Esophagus muscularis mucosa (tissue), 3 donors: ENCODE results near the gene ZNF524.

ENCODE experiments used
- POLR2A ChIP-seq: fragments of 450-650 bp; IDR thresholded peaks from one replicate; pipeline ENCODE4 v1.6.1; 2017; ENCODE audit warnings: antibody characterized with exemption, moderate library complexity, mild to moderate bottlenecking, low read depth
- TF ChIP-seq, protein P1 (sequence below), 3 experiments: fragments of 200-600 bp in 2 of 3; fragments of 450-650 bp in 1 of 3; sonication (generic) in 2 of 3; IDR thresholded peaks; one replicate each; pipeline ENCODE4 v1.5.1; 2017 to 2019; ENCODE audit warnings: antibody characterized with exemption in 3 of 3, mild to moderate bottlenecking in 2 of 3, moderate library complexity in 1 of 3

DNA sequence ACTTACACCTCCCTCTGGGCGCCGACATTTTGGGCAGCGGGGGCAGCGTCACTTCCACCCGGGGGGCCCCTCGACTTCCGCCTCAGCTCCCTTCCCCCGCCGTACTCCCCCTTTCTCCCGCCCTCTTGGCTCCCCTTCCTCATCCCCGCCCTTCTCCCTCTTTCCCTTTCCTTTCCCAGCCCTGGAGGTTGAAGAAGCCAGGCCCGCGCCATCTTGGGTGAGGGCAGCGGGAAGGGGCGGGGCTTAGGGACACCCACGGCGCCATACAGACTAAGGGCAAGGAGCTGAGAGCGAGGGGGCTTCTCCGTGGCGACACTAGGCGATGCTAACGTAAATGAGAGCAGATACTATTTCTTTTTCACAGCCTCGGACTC is 633 bp upstream of the ZNF524 start, which contains the start of gene FIZ1:
- TF ChIP-seq, protein P1, sequence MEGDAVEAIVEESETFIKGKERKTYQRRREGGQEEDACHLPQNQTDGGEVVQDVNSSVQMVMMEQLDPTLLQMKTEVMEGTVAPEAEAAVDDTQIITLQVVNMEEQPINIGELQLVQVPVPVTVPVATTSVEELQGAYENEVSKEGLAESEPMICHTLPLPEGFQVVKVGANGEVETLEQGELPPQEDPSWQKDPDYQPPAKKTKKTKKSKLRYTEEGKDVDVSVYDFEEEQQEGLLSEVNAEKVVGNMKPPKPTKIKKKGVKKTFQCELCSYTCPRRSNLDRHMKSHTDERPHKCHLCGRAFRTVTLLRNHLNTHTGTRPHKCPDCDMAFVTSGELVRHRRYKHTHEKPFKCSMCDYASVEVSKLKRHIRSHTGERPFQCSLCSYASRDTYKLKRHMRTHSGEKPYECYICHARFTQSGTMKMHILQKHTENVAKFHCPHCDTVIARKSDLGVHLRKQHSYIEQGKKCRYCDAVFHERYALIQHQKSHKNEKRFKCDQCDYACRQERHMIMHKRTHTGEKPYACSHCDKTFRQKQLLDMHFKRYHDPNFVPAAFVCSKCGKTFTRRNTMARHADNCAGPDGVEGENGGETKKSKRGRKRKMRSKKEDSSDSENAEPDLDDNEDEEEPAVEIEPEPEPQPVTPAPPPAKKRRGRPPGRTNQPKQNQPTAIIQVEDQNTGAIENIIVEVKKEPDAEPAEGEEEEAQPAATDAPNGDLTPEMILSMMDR (IDR thresholded peaks at IDR 0.05) = no peak
- no peak for TF ChIP-seq POLR2A
